Measurements from ENCODE around the gene RHBDD2. TPM values are rescaled to one million over a fixed set of nuclear protein-coding genes. Genes with fewer than 3 reads are reported as not detected.

The RHBDD2 gene
- total and polyA plus RNA-seq, 9 of the 15 experiments (the other 6 are each of a cell fraction or from before 2014, with no cell fraction given), result 3.3 to 36.7 (median 17.9) TPM

GRCh38 chr7:75914169-75914654 lies 35.4 kb downstream of the RHBDD2 start (continued):
- TF ChIP-seq NR2C2 (CRISPR knock-in tag; IDR thresholded peaks at IDR 0.05) (0 out of 2 replicates have a peak, but pooled peaks have one; percentile 18), NR2C2 (tag; IDR thresholded peaks at IDR 0.05) (no peak), E2F6 (IDR thresholded peaks at IDR 0.05; ENCODE audit: borderline replicate concordance in 1 of 2, extremely low read depth in 1 of 2, insufficient read depth in 1 of 2, insufficient read length in 1 of 2, low read depth in 1 of 2, low read length in 1 of 2, poor library complexity in 1 of 2, severe bottlenecking in 1 of 2) (peak in 1 of 2 experiments; percentile 65), DIDO1 (tag; IDR thresholded peaks at IDR 0.05; ENCODE audit: low read depth) (no peak)

- Histone ChIP-seq H3K36me3 (ENCODE audit: control insufficient read depth, insufficient read depth, low read length) (peaks cover 3% of the 10 kb centered on the region; the same call in 1 of the 3 replicates), H3K4me2 (ENCODE audit: insufficient read depth, low read length) (peak within 1 kb of the TSS; percentile 92), H3K27ac (ENCODE audit: extremely low read depth, low read depth, low read length) (peak within 1 kb of the TSS; percentile 76), H3K27me3 (ENCODE audit: control insufficient read depth in 2 of 2, insufficient read depth in 2 of 2, low read length in 2 of 2) (no peaks in the 10 kb centered on the region), H3K4me3 (peak within 1 kb of the TSS; percentile 97), H3K9me3 (replicated peaks; ENCODE audit: control insufficient read depth, insufficient read depth, low read depth, low read length) (no peaks in the 10 kb centered on the region), H4K20me1 (replicated peaks; ENCODE audit: control insufficient read depth, insufficient read depth, low read length) (no peaks in the 10 kb centered on the region; the same call in 1 of the 2 replicates), H3K9me1 (ENCODE audit: control insufficient read depth, insufficient read depth, low read length) (peaks cover 3% of the 10 kb centered on the region), H3K4me1 (replicated peaks in 1 of 2; ENCODE audit: control insufficient read depth in 2 of 2, insufficient read depth in 2 of 2, low read length in 2 of 2) (peaks cover 19 to 26% of the 10 kb centered on the region in 2 experiments; a peak in 4 of 5 replicates), H3K79me2 (ENCODE audit: control insufficient read depth, insufficient read depth, low read length) (peaks cover 54% of the 10 kb centered on the region), H2AFZ (ENCODE audit: low read depth, low read length) (peak within 1 kb of the TSS; percentile 97), H3K9ac (ENCODE audit: insufficient read depth in 1 of 2, low read depth in 2 of 2, low read length in 2 of 2) (peak within 1 kb of the TSS; percentile 87 to 96)
- BruUV-seq (replicated peaks), result no TSS peak
- DNase-seq (ENCODE audit: extremely low read depth in 1 of 4, low spot score in 3 of 4), result peak; percentile 96 to 97 (median 97)
- WGBS (ENCODE audit: insufficient coverage, low coverage, missing lambda C conversion rate), result under 1% methylated on average over 73 of the region's 82 CpGs
- in situ Hi-C loops (cut with MboI), result no loop called here
- ChIA-PET CTCF (ENCODE audit: low intra/inter-chr PET ratio) (no interaction called here), POLR2A (interaction anchor here (0.6 to 2.6 kb wide), 11 partner anchors 12 to 438 kb away, joined by 3 to 48 read pairs (median 6); no protein-coding TSS in a partner anchor)
- FAIRE-seq, result peak; percentile 81
- peak; percentile 97 for ATAC-seq
- intact Hi-C loops (cut with micrococcal nuclease), result no loop called here
- TF ChIP-seq CC2D1A (IDR thresholded peaks at IDR 0.05), result no peak
- 0 out of 2 replicates have a peak, but pooled peaks have one; percentile 17 for TF ChIP-seq CLOCK (CRISPR knock-in tag; IDR thresholded peaks at IDR 0.05; ENCODE audit: borderline replicate concordance)
- peak; percentile 90 for TF ChIP-seq POLR2AphosphoS5 (IDR thresholded peaks at IDR 0.05; ENCODE audit: control insufficient read depth, insufficient read depth, low read depth, low read length)
- peak; percentile 97 for TF ChIP-seq CCNT2 (IDR thresholded peaks at IDR 0.05; ENCODE audit: borderline replicate concordance, extremely low read depth, insufficient read length, low read depth, low read length)
- TF ChIP-seq RBM25 (IDR thresholded peaks at IDR 0.05; ENCODE audit: low read depth, low read length, severe bottlenecking), result peak; percentile 95
- TF ChIP-seq SIN3B (IDR thresholded peaks at IDR 0.05; ENCODE audit: low read depth), result peak; percentile 50
- TF ChIP-seq TRIM25 (IDR thresholded peaks at IDR 0.05; ENCODE audit: borderline replicate concordance), result no peak
- no peak for TF ChIP-seq DNMT1 (IDR thresholded peaks at IDR 0.05)
- TF ChIP-seq RNF2 (IDR thresholded peaks at IDR 0.05), result peak; percentile 80; the same call in 1 of the 2 replicates
Measured at GRCh38 chr7:75914655-75915415, 36.0 kb downstream of the RHBDD2 start, which contains the start of gene POR. Gene POR, plus strand, starts transcription at chr7:75915155. Its CDS starts 38,847 bp downstream, at chr7:75954002.

Measured in K562 (cell line).